Activated naive CD4-positive, alpha-beta T cell treated with anti-CD3 and anti-CD28 coated beads, Interleukin-2, amount 50 U/mL, for 72 hours (primary cell): ENCODE measurements around the gene ZDHHC14. TPM values are rescaled to one million over a fixed set of nuclear protein-coding genes. Genes with fewer than 3 reads are reported as not detected.
A peak's percentile ranks its signal among the peaks of the same experiment; 100 is the strongest.

Source experiments
- ATAC-seq, 2 donors: fragments of 150-1000 bp; cut with Tn5 transposase; 2 replicates each; pipeline ENCODE4 v1.10.0; 2021; ENCODE audit warnings: mild to moderate bottlenecking in 2 of 2, moderate library complexity in 2 of 2
- DNase-seq, 2 donors: peaks; one replicate each; pipeline ENCODE4 v3.0.0; 2021 to 2022; ENCODE audit warnings: low spot score in 2 of 2
- H3K27ac Mint-ChIP-seq, 2 donors: one replicate each; pipeline ENCODE4 v1.8.0; 2022; ENCODE audit warnings: mild to moderate bottlenecking in 2 of 2, mixed read lengths in 2 of 2
- H3K36me3 Mint-ChIP-seq, 2 donors: one replicate each; pipeline ENCODE4 v1.8.0; 2022; ENCODE audit warnings: mixed read lengths in 2 of 2
- H3K9me3 Mint-ChIP-seq, 2 donors: one replicate each; pipeline ENCODE4 v1.8.0; 2022; ENCODE audit warnings: mixed read lengths in 2 of 2
- total RNA-seq, 2 donors: library from RNA; stranded (reverse); gene quantifications; one replicate each; pipeline ENCODE4 v1.2.3, GENCODE V29; 2022

The ZDHHC14 gene
- total RNA-seq, 2 donors from 2014 or later = 0.91 to 3.7 TPM

DNA sequence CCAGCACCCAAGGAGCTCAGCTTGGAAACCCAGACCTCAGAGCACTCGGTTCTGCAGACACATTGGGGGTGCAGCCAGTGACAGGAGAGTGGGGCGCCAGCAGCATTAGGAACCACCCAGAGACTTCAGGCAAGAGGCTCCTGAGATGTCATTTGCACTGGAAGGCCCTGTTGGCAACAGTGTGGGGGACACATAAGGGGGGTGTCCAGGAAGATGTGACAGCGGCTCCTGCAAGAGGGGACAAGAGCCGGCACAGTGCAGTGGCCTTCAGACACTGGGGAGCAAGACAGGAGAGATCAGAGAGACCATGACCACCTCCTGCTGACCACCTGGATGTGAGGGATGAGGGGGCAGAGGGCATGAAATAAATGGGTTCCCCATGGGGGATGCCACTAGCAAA is 235.0 kb downstream of the ZDHHC14 start:
- Mint-ChIP-seq H3K27ac (peak overlapping the region; percentile 19 to 89), H3K9me3 (no peaks in the 10 kb centered on the region), H3K36me3 (no peaks in the 10 kb centered on the region)
- DNase-seq (no peak), ATAC-seq (no peak)

DNA sequence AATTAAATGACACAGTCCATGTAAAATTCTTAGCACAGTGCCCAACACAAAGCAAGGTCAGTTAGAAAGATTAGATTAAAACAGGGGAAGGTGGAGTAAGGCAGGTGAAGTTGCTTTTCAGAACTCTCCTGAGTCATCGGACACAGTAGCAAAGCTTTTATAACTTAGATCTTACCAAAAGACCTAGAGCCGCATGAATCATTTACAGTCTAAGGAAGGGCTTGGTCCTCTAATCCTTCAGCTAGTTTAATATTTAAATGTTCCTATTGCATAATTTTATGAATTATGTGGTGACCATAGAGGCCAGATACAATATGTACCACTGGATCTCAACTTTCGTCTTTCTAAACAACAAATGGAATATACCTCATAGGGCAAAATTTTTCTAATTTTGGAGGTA is 240.0 kb downstream of the ZDHHC14 start:
- Mint-ChIP-seq H3K36me3 (peaks cover 5 to 13% of the 10 kb centered on the region in 2 donors), H3K9me3 (peaks cover 3 to 5% of the 10 kb centered on the region in 2 donors)
- ATAC-seq = no peak

GRCh38 chr6:157621406-157621805 is 240.4 kb downstream of the ZDHHC14 start:
- H3K27ac Mint-ChIP-seq = no peak overlapping the region
- DNase-seq (no peak), ATAC-seq (no peak)
- H3K9me3 Mint-ChIP-seq = peaks cover 3 to 5% of the 10 kb centered on the region in 2 donors
- H3K36me3 Mint-ChIP-seq = peaks cover 5 to 13% of the 10 kb centered on the region in 2 donors

More for the DNA sequence above, 240.0 kb downstream of the ZDHHC14 start:
- H3K27ac Mint-ChIP-seq = no peak overlapping the region
- no peak for DNase-seq

GRCh38 chr6:157622427-157622826 is 241.4 kb downstream of the ZDHHC14 start:
- no peak overlapping the region for H3K27ac Mint-ChIP-seq
- no peak for ATAC-seq
- H3K36me3 Mint-ChIP-seq = peaks cover 5 to 13% of the 10 kb centered on the region in 2 donors
- DNase-seq = no peak
- peaks cover 3 to 5% of the 10 kb centered on the region in 2 donors for H3K9me3 Mint-ChIP-seq

DNA sequence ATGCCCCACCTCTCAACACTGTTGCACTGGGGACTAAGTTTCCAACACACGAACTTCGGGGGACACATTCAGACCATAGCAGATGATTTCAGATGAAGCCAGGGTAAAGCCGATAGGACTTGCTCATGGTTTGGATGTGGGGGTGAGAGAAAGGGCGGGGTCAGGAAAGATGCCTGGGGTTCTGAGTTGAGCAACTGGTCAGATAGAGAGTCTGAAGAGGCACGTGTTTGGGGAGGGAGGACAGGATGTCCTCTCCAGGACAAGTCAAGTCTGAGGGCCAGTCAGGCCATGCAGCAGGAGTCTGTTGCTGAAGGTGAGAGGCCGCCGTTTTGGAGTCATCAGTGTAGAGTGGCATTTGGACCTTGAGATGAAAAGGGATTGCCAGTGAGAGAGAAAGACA is 244.1 kb downstream of the ZDHHC14 start:
- H3K36me3 Mint-ChIP-seq = peaks cover 5 to 13% of the 10 kb centered on the region in 2 donors
- H3K27ac Mint-ChIP-seq = no peak overlapping the region
- no peak for ATAC-seq
- no peak for DNase-seq
- H3K9me3 Mint-ChIP-seq = peaks cover 3 to 5% of the 10 kb centered on the region in 2 donors

- peaks cover 3 to 5% of the 10 kb centered on the region in 2 donors for H3K9me3 Mint-ChIP-seq
- no peak overlapping the region for H3K27ac Mint-ChIP-seq
- peaks cover 5 to 13% of the 10 kb centered on the region in 2 donors for H3K36me3 Mint-ChIP-seq
- DNase-seq = no peak
- ATAC-seq = no peak
Measured at GRCh38 chr6:157625764-157626163, 244.8 kb downstream of the ZDHHC14 start.

DNA sequence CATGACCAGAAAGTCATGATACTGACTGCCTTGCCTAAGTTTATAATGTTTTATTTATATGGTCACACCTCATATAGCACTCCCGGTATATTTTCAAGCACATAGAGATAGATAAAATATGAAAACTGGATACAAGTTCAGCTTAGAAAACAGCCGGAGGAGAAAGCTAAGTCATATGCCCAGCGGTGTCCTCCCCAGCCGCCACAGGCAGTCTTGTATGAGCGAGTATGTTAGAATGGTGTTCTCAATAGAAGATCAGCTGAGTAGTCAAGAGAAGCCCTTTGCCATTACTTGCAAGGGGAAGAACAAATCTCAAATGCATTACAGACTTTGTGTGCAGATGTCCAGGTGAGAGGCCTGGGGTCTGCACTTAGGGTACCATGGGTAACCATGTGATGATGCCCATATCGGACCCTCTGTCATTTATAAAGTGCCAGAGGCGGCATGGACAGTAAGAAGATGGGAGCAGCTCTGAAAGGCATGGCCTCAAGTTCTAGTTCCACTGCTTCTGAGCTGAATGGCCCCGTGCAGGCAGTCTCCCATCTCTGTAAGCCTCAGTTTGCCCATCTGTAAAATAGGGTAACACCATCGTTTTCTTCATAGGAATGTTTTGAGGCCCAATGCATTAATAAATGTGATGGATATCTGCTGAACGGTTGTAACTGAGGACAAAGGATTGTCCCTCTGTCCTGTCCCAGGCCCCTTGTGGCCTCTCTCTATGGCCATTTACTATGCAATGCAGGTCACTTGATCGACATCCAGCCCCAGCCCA is 246.4 kb downstream of the ZDHHC14 start:
- H3K36me3 Mint-ChIP-seq = peaks cover 5 to 13% of the 10 kb centered on the region in 2 donors
- DNase-seq (no peak), ATAC-seq (no peak)
- H3K27ac Mint-ChIP-seq = no peak overlapping the region
- peaks cover 3 to 5% of the 10 kb centered on the region in 2 donors for H3K9me3 Mint-ChIP-seq

DNA sequence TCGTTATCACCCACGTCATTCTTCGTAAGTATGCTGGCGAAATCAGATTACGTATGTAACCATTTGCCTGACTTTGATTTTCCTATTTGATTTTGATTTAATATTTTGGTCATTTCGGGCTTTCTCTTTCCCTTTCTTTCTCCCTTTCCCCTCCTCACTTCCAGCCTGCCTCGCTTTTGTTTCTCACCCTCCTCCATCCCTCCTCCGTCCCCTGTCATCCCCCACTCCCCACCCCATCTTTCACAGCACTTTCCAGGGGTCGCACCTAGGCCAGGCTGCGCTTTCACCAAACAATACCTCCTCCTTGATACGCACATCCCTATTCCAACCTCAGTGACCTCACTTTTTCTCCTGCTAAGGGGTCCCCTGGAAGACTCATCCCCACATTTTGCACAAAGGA is 247.5 kb downstream of the ZDHHC14 start:
- Mint-ChIP-seq H3K36me3 (peaks cover under 1 to 7% of the 10 kb centered on the region in 2 donors), H3K9me3 (no peaks in the 10 kb centered on the region), H3K27ac (no peak overlapping the region)
- DNase-seq (no peak), ATAC-seq (no peak)

DNA sequence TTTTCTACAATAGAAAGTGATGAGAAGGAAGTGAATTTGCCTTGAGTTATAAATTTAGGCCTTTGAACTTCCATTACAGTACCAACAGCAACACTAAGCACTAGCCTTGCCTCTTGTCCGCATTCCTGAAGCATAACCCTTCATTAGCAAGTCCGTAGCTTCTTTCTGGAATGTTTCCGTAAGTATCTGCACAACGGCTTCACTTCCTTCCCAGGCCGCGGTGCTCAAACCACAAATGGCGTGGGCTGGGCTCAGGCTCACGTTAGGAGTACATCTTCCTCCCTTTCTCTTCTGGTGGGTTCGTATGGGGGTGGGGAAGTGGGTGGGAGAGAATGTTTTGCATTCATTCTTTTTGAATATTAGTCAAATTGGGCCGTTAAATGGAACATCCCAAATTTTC is 248.2 kb downstream of the ZDHHC14 start:
- no peaks in the 10 kb centered on the region for H3K9me3 Mint-ChIP-seq
- no peak for DNase-seq

GRCh38 chr6:157630463-157631080 is 249.6 kb downstream of the ZDHHC14 start:
- Mint-ChIP-seq H3K27ac (no peak overlapping the region), H3K9me3 (no peaks in the 10 kb centered on the region), H3K36me3 (no peaks in the 10 kb centered on the region)
- no peak for DNase-seq
- ATAC-seq = peak in 1 of 2 donors; percentile 14

More for the DNA sequence above, 248.2 kb downstream of the ZDHHC14 start:
- no peak for ATAC-seq
- H3K27ac Mint-ChIP-seq = no peak overlapping the region
- H3K36me3 Mint-ChIP-seq = no peaks in the 10 kb centered on the region

DNA sequence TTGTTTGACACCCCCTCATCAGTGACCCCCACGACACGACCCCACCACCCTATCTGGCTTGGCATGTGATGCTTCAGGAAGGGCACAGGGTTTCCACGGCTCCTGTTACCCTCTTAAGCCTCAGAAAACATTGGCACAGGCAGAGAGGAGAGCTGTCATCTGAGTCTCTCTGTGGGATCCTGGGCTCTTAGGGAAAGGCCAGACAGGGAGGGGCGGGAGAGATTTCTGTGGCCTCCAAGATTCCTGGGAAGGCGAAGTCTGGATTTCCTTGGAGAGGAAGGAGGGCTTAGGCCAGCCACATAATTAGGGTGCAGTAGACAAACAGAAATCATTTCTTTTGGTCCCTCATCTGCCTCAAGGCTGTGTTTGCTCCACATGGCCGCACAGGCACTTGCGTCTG is 250.4 kb downstream of the ZDHHC14 start:
- Mint-ChIP-seq H3K36me3 (no peaks in the 10 kb centered on the region), H3K27ac (no peak overlapping the region), H3K9me3 (no peaks in the 10 kb centered on the region)
- ATAC-seq (no peak), DNase-seq (no peak)

DNA sequence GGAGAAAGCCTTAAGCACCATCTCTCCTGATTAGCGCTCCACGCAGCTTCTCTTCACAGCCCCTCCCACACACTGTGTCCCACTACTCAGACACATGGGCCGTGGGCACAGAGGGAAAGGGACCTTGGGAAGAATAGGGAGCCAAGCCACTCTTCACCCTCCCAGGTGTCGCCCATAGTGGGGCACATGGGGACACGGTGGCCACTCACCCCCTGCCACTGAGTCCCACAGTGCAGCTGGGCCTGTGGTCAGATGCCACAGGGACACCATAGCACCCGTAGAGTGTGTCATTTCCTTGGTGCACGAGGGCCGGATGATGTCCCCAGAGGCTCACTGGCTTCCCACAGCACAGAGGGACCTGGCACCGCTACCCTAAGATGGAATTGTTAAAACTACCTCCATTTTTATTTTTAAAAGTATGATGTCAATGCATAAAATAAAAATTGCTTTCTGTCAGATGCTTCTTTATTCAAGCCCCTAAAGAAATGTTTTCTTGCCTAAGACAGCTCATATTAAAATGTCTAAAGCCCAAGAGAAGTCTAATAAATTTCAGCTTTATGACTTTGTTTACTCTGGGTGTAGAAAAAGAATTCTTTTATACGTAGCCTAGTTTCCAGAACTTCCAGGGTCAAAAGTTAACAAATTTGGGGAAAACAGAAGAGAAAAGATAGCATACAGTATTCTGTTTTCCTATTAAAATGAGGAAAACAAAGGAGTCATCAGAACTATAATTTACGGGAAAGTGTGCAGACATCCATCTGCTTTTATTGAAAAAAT is 251.0 kb downstream of the ZDHHC14 start:
- Mint-ChIP-seq H3K36me3 (no peaks in the 10 kb centered on the region), H3K9me3 (no peaks in the 10 kb centered on the region), H3K27ac (no peak overlapping the region)
- ATAC-seq = no peak
- no peak for DNase-seq

DNA sequence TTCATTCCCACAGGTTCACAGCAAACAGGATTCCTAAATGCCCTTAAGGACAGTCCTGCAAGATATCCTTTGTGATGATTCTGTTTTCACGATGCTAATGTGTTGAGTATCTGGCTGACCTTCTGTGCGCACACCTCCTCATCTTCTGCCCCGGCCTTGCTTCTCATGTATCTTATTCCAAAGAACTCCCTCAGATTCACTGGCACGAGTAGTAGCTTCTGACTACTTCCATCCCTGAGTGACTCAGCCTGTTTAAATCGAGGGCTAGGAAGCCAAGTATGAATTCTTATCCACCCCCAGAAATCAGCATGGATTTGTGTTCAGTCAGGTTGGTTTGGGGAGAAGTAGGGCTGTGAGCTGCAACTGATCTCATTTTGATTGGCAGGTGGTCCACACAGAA is 251.8 kb downstream of the ZDHHC14 start:
- ATAC-seq (no peak), DNase-seq (no peak)
- Mint-ChIP-seq H3K36me3 (no peaks in the 10 kb centered on the region), H3K9me3 (no peaks in the 10 kb centered on the region), H3K27ac (no peak overlapping the region)

DNA sequence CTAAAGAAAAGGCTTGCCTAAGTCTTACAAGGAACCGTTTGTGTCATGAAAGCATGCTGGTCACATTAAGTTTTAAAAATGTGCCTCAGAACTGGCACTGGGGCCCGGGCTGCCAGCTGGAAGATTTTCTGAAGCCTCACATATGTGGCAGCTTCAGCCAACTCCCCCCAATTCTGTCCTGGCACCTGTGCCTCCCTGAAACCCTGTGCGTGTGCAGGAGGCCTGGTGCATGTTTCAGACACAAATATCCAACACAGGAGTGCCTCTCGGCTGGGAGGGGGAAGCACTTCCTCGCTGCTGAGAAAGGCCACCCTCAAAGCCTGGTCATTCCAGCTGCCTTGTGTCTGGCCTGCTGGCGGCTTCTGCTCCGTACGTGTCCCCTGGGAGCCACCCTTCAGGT is 253.6 kb downstream of the ZDHHC14 start:
- H3K9me3 Mint-ChIP-seq = no peaks in the 10 kb centered on the region
- DNase-seq (no peak), ATAC-seq (no peak)
- no peak overlapping the region for H3K27ac Mint-ChIP-seq
- no peaks in the 10 kb centered on the region for H3K36me3 Mint-ChIP-seq

GRCh38 chr6:157635388-157636244 is 254.6 kb downstream of the ZDHHC14 start:
- Mint-ChIP-seq H3K27ac (no peak overlapping the region), H3K36me3 (no peaks in the 10 kb centered on the region), H3K9me3 (no peaks in the 10 kb centered on the region)
- ATAC-seq (no peak), DNase-seq (no peak)

DNA sequence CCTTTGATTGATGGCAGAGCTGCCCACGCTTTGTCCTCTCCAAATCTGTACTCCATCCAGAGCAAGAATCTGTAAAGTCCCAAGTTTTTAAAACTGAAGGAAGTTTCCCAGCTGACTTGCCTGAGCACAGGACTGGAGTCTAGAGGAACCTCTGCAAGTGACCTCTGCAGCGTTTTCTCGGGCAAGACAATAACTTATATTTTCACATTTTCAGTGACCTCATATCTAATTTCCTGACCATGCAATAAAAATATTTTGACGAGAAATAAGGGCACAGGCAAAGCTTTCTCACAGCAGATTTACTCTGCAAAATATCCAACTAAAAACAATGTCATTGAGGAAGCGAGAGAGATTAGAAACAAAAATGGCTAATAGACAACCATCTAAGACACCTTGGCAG is 256.5 kb downstream of the ZDHHC14 start:
- Mint-ChIP-seq H3K36me3 (no peaks in the 10 kb centered on the region), H3K27ac (no peak overlapping the region), H3K9me3 (no peaks in the 10 kb centered on the region)
- no peak for ATAC-seq
- DNase-seq = no peak
